ENCODE measurements around the gene ZMYND11.

Gene ZMYND11

DNA sequence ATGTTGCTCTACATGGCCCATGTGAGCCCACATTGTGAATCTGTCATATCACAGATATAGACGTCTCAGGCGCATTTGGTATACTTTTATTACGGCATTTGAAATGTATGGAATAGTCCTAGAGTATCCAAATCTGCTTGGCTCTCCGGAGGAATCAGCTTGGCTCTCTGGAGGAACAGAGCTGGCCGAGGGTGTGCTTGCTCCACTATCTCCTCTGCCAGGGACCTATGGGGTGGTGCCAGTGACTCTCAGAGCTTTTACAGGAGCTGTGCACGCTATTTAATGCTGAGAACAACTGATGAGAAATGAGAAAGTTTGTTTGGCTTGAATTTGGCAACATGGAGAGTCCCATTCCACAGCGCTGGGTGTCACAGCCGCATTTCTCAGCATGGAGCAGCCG lies 144.0 kb downstream of the ZMYND11 start:
- no peak for DNase-seq (ENCODE audit: low read depth, low spot score)
- H3K4me3 ChIP-seq (ENCODE audit: low read depth, low read length) = no peak overlapping the region
- TF ChIP-seq, protein P1, sequence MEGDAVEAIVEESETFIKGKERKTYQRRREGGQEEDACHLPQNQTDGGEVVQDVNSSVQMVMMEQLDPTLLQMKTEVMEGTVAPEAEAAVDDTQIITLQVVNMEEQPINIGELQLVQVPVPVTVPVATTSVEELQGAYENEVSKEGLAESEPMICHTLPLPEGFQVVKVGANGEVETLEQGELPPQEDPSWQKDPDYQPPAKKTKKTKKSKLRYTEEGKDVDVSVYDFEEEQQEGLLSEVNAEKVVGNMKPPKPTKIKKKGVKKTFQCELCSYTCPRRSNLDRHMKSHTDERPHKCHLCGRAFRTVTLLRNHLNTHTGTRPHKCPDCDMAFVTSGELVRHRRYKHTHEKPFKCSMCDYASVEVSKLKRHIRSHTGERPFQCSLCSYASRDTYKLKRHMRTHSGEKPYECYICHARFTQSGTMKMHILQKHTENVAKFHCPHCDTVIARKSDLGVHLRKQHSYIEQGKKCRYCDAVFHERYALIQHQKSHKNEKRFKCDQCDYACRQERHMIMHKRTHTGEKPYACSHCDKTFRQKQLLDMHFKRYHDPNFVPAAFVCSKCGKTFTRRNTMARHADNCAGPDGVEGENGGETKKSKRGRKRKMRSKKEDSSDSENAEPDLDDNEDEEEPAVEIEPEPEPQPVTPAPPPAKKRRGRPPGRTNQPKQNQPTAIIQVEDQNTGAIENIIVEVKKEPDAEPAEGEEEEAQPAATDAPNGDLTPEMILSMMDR (IDR thresholded peaks at IDR 0.05; ENCODE audit: low read depth, low read length) = no peak
- in situ Hi-C loops (cut with HindIII; ENCODE audit: low sequenced_read_pairs) = no loop called here

DNA sequence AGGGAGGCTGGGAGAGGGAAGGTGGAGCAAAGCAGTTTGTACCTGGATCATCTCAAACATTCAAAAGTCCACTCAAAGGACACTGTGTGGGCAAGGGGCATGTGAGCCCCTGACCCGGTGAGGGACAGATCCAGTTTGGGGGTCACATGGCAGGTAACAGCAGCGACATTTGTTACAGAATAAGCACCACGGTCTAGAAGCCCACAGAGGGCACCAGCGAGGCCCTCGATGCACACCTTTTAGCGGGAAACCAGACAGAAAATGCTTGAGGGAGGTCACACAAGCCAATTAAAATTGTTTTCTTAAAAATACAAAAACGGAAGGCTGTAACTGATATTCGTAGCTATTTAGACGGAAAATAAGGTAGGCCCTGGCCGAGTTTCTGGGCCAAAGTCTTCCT lies 144.4 kb downstream of the ZMYND11 start:
- TF ChIP-seq, protein P1 (IDR thresholded peaks at IDR 0.05; ENCODE audit: low read depth, low read length) = peak; percentile 12
- in situ Hi-C loops (cut with HindIII; ENCODE audit: low sequenced_read_pairs) = no loop called here
- no peak overlapping the region for H3K4me3 ChIP-seq (ENCODE audit: low read depth, low read length)
- no peak for DNase-seq (ENCODE audit: low read depth, low spot score)

DNA sequence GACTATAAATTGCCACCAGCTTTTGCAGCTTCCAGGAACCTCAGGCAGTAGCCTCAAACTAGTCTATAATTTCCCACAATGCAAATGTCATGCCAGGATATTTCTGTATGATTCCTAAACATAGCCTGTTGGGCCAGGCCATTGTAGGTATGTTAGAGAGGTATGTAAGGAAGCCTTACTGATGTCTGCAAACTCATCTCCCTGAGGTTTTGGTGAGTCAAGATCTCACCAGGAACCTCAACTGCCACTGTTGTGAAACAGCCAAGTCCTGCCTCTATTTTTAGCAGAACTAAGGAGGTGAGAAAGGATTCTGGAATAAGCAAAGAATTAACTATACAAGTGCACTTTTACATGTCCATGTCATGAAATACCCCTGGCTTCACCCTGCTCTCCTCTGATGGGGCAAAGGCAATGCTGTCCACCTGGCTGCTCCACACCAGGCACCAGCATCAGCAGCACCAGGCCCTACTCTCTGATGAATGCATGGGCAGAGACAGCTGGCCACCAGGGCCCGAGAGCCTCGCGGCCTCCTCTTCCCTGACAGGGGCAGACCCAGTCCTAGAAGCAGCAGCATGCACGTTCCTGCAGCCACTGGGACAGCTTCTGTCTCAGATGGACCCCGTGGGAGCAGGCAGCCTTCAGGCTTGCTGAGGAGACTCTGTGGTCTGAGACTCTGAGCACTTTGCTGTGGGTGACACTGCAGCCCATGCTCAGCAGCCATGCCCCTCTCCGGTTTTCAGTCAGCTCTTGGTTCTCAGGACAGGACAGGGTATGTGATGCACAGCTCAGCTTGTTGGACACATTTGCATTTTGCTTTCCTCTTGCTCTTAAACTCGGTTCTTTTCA lies 147.3 kb downstream of the ZMYND11 start:
- TF ChIP-seq, protein P1 (IDR thresholded peaks at IDR 0.05; ENCODE audit: low read depth, low read length) = no peak
- H3K4me3 ChIP-seq (ENCODE audit: low read depth, low read length) = no peak overlapping the region
- DNase-seq (ENCODE audit: low read depth, low spot score) = peak; percentile 47
- in situ Hi-C loops (cut with HindIII; ENCODE audit: low sequenced_read_pairs) = no loop called here

DNA sequence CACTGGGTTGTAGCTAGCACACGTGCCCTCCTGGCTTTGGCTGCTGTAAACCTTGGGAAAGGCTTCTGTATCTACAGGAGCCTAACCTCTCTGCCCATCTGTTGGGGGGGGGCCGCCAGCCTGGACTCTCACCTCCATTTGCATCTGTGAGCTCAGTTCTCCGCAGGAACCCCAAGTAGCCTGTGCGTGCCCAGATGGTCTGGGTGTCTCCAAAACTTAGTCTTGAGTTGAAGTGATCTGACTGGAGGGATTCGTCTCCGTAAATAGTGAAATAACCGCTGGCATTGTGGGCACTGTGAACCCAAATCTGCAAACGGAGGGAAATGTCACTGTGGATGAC lies 147.9 kb downstream of the ZMYND11 start:
- H3K4me3 ChIP-seq (ENCODE audit: low read depth, low read length) = no peak overlapping the region
- in situ Hi-C loops (cut with HindIII; ENCODE audit: low sequenced_read_pairs) = no loop called here
- DNase-seq (ENCODE audit: low read depth, low spot score) = no peak
- TF ChIP-seq, protein P1 (IDR thresholded peaks at IDR 0.05; ENCODE audit: low read depth, low read length) = no peak

GRCh38 chr10:283916-284356 lies 148.7 kb downstream of the ZMYND11 start:
- TF ChIP-seq, protein P1 (IDR thresholded peaks at IDR 0.05; ENCODE audit: low read depth, low read length) = no peak
- DNase-seq (ENCODE audit: low read depth, low spot score) = no peak
- no peak overlapping the region for H3K4me3 ChIP-seq (ENCODE audit: low read depth, low read length)
- in situ Hi-C loops (cut with HindIII; ENCODE audit: low sequenced_read_pairs) = no loop called here

DNA sequence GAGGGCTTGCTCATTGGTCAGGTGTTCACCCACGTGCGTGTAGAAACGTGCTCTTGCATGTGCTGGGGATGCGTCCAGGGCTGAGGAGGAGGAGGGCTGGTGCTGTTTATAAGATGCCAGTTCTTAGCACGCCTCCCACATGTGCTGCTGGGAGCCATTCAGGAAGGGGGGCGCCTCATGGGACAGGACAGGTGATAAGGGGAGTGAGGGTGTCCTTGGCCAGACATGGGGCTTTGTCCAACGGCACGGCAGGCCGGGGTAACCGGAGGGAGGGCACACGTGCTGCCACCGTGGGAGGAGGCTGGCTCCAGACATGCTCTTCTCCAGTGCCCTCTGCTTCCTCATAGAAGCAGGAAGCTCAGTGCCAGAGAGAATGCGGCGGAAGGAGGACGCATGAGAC lies 150.0 kb downstream of the ZMYND11 start:
- TF ChIP-seq, protein P1 (IDR thresholded peaks at IDR 0.05; ENCODE audit: low read depth, low read length) = no peak
- in situ Hi-C loops (cut with HindIII; ENCODE audit: low sequenced_read_pairs) = no loop called here
- DNase-seq (ENCODE audit: low read depth, low spot score) = no peak

More for the DNA sequence above, 150.0 kb downstream of the ZMYND11 start:
- H3K4me3 ChIP-seq (ENCODE audit: low read depth, low read length) = no peak overlapping the region

Measured in astrocyte of the spinal cord (primary cell).